Sigmoid colon (tissue), 7 donors: ENCODE results near the gene TINCR. TPM values are rescaled to one million over a fixed set of nuclear protein-coding genes. Genes with fewer than 3 reads are reported as not detected.
A peak's percentile ranks its signal among the peaks of the same experiment; 100 is the strongest.

Experiments
- DNase-seq: peaks from one replicate; pipeline ENCODE4 v3.0.0-alpha.2; 2019
- H3K27ac ChIP-seq, 4 donors: fragments of 200-600 bp; sonication (generic); one replicate each; pipeline ENCODE4 v1.5.1; 2016 to 2019; ENCODE audit warnings: mild to moderate bottlenecking in 1 of 4
- H3K27me3 ChIP-seq, 3 donors: fragments of 200-600 bp; sonication (generic); one replicate each; pipeline ENCODE4 v1.5.1; 2019; ENCODE audit warnings: mild to moderate bottlenecking in 1 of 3
- H3K36me3 ChIP-seq, 4 donors: fragments of 200-600 bp; sonication (generic); one replicate each; pipeline ENCODE4 v1.5.1; 2016 to 2019
- H3K4me1 ChIP-seq, 4 donors: fragments of 200-600 bp; sonication (generic); one replicate each; pipeline ENCODE4 v1.5.1; 2017 to 2019
- H3K4me3 ChIP-seq, 4 donors: fragments of 200-600 bp; sonication (generic); one replicate each; pipeline ENCODE4 v1.5.1; 2017 to 2019; ENCODE audit warnings: mild to moderate bottlenecking in 2 of 4, moderate library complexity in 1 of 4
- H3K9me3 ChIP-seq, 4 donors: fragments of 200-600 bp in 3 of 4; sonication (generic) in 3 of 4; one replicate each; pipeline versions ENCODE4 v1.5.1 to v1.6.1; 2013 to 2019
- CTCF ChIP-seq, 4 experiments: fragments of 450-650 bp in 3 of 4; fragments of 200-600 bp in 1 of 4; IDR thresholded peaks; one replicate each; pipeline ENCODE4 v1.5.1; 2016 to 2019; ENCODE audit warnings: antibody characterized with exemption in 4 of 4, mild to moderate bottlenecking in 3 of 4, moderate library complexity in 2 of 4
- EP300 ChIP-seq, 4 donors: sonication (generic); formaldehyde crosslinking; IDR thresholded peaks; one replicate each; pipeline ENCODE4 v1.6.1; 2017; ENCODE audit warnings: antibody characterized with exemption in 4 of 4
- POLR2A ChIP-seq, 2 donors: fragments of 450-650 bp; IDR thresholded peaks; one replicate each; pipeline ENCODE4 v1.6.1; 2016; ENCODE audit warnings: antibody characterized with exemption in 2 of 2, mild to moderate bottlenecking in 2 of 2, moderate library complexity in 2 of 2
- POLR2AphosphoS5 ChIP-seq, 4 donors: sonication (generic); formaldehyde crosslinking; IDR thresholded peaks; one replicate each; pipeline ENCODE4 v1.6.1; 2017; ENCODE audit warnings: antibody characterized with exemption in 4 of 4
- WGBS, 2 donors: extraction: QIAGEN DNeasy Blood & Tissue Kit; methylation state at CpG; one replicate each; pipeline ENCODE4 v1.1.7; 2013; 5-methylcytosine and 5-hydroxymethylcytosine counted together
- intact Hi-C: fragments of 100-400 bp; cut with DNase I; formaldehyde crosslinking; loops from one replicate; pipeline ENCODE4 v1.15.1; 2023
- polyA plus RNA-seq, 3 donors: library from polyadenylated mRNA; stranded (reverse); fragments of 200-250 nt; gene quantifications; one replicate each; pipeline ENCODE4 v1.2.3, GENCODE V29; 2013
- total RNA-seq, 4 donors: library from RNA; depleted of rRNA; stranded (reverse); fragments of >200 nt; gene quantifications; one replicate each; pipeline ENCODE4 v1.1.0, GENCODE V29; 2016
- donor health status: healthy with polysubstance abuse.
- donor health status: Bipolar disorder and iron deficiency.
- donor health status: healthy.

Gene TINCR
- total and polyA plus RNA-seq, 7 donors = 0.33 to 27.5 (median 1.7) TPM; not detected in 1

- intact Hi-C loops = no loop called here
- peaks cover 0 to 22% (median 3%) of the 10 kb centered on the region in 3 donors for H3K27me3 ChIP-seq
- H3K27ac ChIP-seq = no peak overlapping the region
- TF ChIP-seq CTCF (IDR thresholded peaks at IDR 0.05) (no peak), EP300 (IDR thresholded peaks at IDR 0.05) (no peak), POLR2AphosphoS5 (IDR thresholded peaks at IDR 0.05) (no peak), POLR2A (IDR thresholded peaks at IDR 0.05) (no peak)
- no peaks in the 10 kb centered on the region for H3K9me3 ChIP-seq
- WGBS, 2 donors = 78 to 81% methylated on average over 9 of the region's 9 CpGs
- no peaks in the 10 kb centered on the region for H3K4me1 ChIP-seq
- DNase-seq = no peak
- no peaks in the 10 kb centered on the region for H3K36me3 ChIP-seq
- no peak overlapping the region for H3K4me3 ChIP-seq
Measured at GRCh38 chr19:5553892-5554291, 13.9 kb downstream of the TINCR start.

- H3K9me3 ChIP-seq = no peaks in the 10 kb centered on the region
- H3K27me3 ChIP-seq = no peaks in the 10 kb centered on the region
- 12 to 20% methylated on average over 8 of the region's 8 CpGs for WGBS, 2 donors
- DNase-seq = no peak
- H3K4me1 ChIP-seq = no peaks in the 10 kb centered on the region
- no peak overlapping the region for H3K27ac ChIP-seq
- TF ChIP-seq CTCF (IDR thresholded peaks at IDR 0.05) (peak in 1 of 4 experiments; percentile 17), EP300 (IDR thresholded peaks at IDR 0.05) (no peak)
- intact Hi-C loops = no loop called here
- H3K36me3 ChIP-seq = no peaks in the 10 kb centered on the region
- no peak overlapping the region for H3K4me3 ChIP-seq
Measured at GRCh38 chr19:5547881-5548280, 19.9 kb downstream of the TINCR start.

GRCh38 chr19:5545984-5546383 is 21.8 kb downstream of the TINCR start:
- 77 to 79% methylated on average over 4 of the region's 4 CpGs for WGBS, 2 donors
- Histone ChIP-seq H3K4me1 (no peaks in the 10 kb centered on the region), H3K27me3 (no peaks in the 10 kb centered on the region), H3K4me3 (no peak overlapping the region), H3K9me3 (no peaks in the 10 kb centered on the region), H3K27ac (no peak overlapping the region), H3K36me3 (no peaks in the 10 kb centered on the region)
- DNase-seq = no peak
- intact Hi-C loops = no loop called here
- no peak for TF ChIP-seq POLR2AphosphoS5 (IDR thresholded peaks at IDR 0.05)
- no peak for TF ChIP-seq EP300 (IDR thresholded peaks at IDR 0.05)
- no peak for TF ChIP-seq POLR2A (IDR thresholded peaks at IDR 0.05)
- TF ChIP-seq CTCF (IDR thresholded peaks at IDR 0.05) = no peak

GRCh38 chr19:5545051-5545450 is 22.7 kb downstream of the TINCR start:
- no peak overlapping the region for H3K4me3 ChIP-seq
- H3K27me3 ChIP-seq = no peaks in the 10 kb centered on the region
- H3K36me3 ChIP-seq = no peaks in the 10 kb centered on the region
- intact Hi-C loops = no loop called here
- H3K4me1 ChIP-seq = no peaks in the 10 kb centered on the region
- WGBS, 2 donors = 79 to 92% methylated on average over 5 of the region's 5 CpGs
- TF ChIP-seq EP300 (IDR thresholded peaks at IDR 0.05) = no peak
- TF ChIP-seq CTCF (IDR thresholded peaks at IDR 0.05) = no peak
- no peak for TF ChIP-seq POLR2A (IDR thresholded peaks at IDR 0.05)
- TF ChIP-seq POLR2AphosphoS5 (IDR thresholded peaks at IDR 0.05) = no peak
- no peak overlapping the region for H3K27ac ChIP-seq
- DNase-seq = no peak
- H3K9me3 ChIP-seq = no peaks in the 10 kb centered on the region

GRCh38 chr19:5542665-5543064 is 25.1 kb downstream of the TINCR start:
- no peak overlapping the region for H3K27ac ChIP-seq
- WGBS, 2 donors = 32 to 43% methylated on average over 8 of the region's 8 CpGs
- no peak for TF ChIP-seq POLR2A (IDR thresholded peaks at IDR 0.05)
- TF ChIP-seq EP300 (IDR thresholded peaks at IDR 0.05) = no peak
- TF ChIP-seq POLR2AphosphoS5 (IDR thresholded peaks at IDR 0.05) = no peak
- no peak for TF ChIP-seq CTCF (IDR thresholded peaks at IDR 0.05)
- intact Hi-C loops = no loop called here
- peaks cover 0 to 6% (median 0%) of the 10 kb centered on the region in 4 donors for H3K4me1 ChIP-seq
- H3K36me3 ChIP-seq = no peaks in the 10 kb centered on the region
- no peaks in the 10 kb centered on the region for H3K9me3 ChIP-seq
- DNase-seq = no peak
- no peak overlapping the region for H3K4me3 ChIP-seq
- H3K27me3 ChIP-seq = peaks cover 0 to 12% (median 0%) of the 10 kb centered on the region in 3 donors
